ENCODE results near the gene TRAF6. TPM values are rescaled to one million over a fixed set of nuclear protein-coding genes. Genes with fewer than 3 reads are reported as not detected.

Gene TRAF6
- polyA plus RNA-seq, 1 donor (not counting 4 experiments of a cell fraction or from before 2014, with no cell fraction given), result 15.1 TPM

DNA sequence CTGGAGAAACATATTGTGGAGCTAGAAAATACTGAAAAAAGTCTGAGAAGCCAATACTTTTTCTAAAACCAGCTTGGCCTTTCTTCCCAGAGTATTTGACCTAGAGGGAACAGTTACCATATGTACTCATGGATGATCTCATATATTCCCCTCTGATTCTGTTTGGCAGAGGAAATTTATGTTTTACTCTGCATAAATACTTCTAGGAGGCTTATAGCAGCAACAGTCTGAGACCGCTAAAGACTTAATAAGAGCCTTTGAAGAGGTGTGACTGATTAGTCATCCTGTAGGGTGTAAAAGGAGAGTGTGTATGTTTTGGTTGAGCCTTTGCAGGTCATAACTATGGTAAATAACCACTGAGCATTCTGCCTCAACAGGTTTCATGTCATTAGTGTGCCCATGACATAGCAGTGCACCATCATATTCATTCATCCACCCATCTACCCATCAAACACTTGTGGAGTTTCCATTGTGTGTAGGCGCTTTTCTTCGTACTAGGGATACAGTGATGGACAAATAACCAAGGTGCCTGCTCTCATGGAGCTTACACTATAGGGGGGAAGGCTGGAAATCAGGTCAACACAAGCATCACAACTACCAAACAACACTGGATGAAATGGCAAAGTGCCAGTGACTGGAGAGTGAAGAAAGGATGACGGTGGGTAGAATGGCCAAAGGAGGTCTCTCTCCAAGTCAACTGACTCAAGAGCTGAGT lies 44.5 kb downstream of the TRAF6 start:
- H3K27ac ChIP-seq (ENCODE audit: control insufficient read depth, insufficient read depth, low read length), result no peak overlapping the region
- H3K4me1 ChIP-seq (ENCODE audit: control insufficient read depth, extremely low read depth, insufficient read depth, low read length), result peaks cover 8% of the 10 kb centered on the region
- no peak overlapping the region for H3K4me3 ChIP-seq (ENCODE audit: control insufficient read depth in 2 of 3, extremely low read depth in 1 of 3, insufficient read depth in 2 of 3, low read depth in 1 of 3, low read length in 3 of 3)
- H3K36me3 ChIP-seq (ENCODE audit: control insufficient read depth in 2 of 2, extremely low read depth in 1 of 2, insufficient read depth in 2 of 2, low read length in 2 of 2), result peaks cover 6 to 9% of the 10 kb centered on the region in 2 experiments
- no peak overlapping the region for H3K9ac ChIP-seq (ENCODE audit: control insufficient read depth, extremely low read depth, insufficient read depth, low read length)
- FAIRE-seq (peak; percentile 20), DNase-seq (ENCODE audit: low read depth, low spot score) (no peak)
- H3K79me2 ChIP-seq (ENCODE audit: control insufficient read depth, insufficient read depth, low read length), result no peaks in the 10 kb centered on the region
- H2AFZ ChIP-seq (ENCODE audit: control insufficient read depth, low read length), result no peak overlapping the region
- H4K20me1 ChIP-seq (ENCODE audit: control insufficient read depth, extremely low read depth, insufficient read depth, low read length), result no peaks in the 10 kb centered on the region
- H3K9me3 ChIP-seq (ENCODE audit: control insufficient read depth, low read depth, low read length), result no peaks in the 10 kb centered on the region
- H3K9me1 ChIP-seq (ENCODE audit: control insufficient read depth, extremely low read depth, insufficient read depth, low read length), result no peaks in the 10 kb centered on the region
- dilution Hi-C loops (cut with MboI; ENCODE audit: extremely low pct_ligation_motif_present, low sequenced_read_pairs), result no loop called here
- H3K4me2 ChIP-seq (ENCODE audit: control insufficient read depth, extremely low read depth, insufficient read depth, low read depth, low read length), result no peak overlapping the region
- no peak for TF ChIP-seq EZH2 (IDR thresholded peaks at IDR 0.05; ENCODE audit: low read length)
- TF ChIP-seq CTCF (optimal IDR thresholded peaks at IDR 0.05 in 1 of 3, IDR thresholded peaks at IDR 0.05 in 1 of 3, conservative IDR thresholded peaks at IDR 0.05 in 1 of 3; ENCODE audit: extremely low read depth in 1 of 3, insufficient read depth in 2 of 3, low read length in 3 of 3), result no peak
- no peaks in the 10 kb centered on the region for H3K27me3 ChIP-seq (ENCODE audit: control insufficient read depth, extremely low read depth, insufficient read depth, low read length)

- Histone ChIP-seq H3K36me3 (ENCODE audit: control insufficient read depth in 2 of 2, extremely low read depth in 1 of 2, insufficient read depth in 2 of 2, low read length in 2 of 2) (peaks cover 6 to 9% of the 10 kb centered on the region in 2 experiments), H4K20me1 (ENCODE audit: control insufficient read depth, extremely low read depth, insufficient read depth, low read length) (no peaks in the 10 kb centered on the region), H3K9ac (ENCODE audit: control insufficient read depth, extremely low read depth, insufficient read depth, low read length) (no peak overlapping the region), H3K27me3 (ENCODE audit: control insufficient read depth, extremely low read depth, insufficient read depth, low read length) (no peaks in the 10 kb centered on the region), H3K4me1 (ENCODE audit: control insufficient read depth, extremely low read depth, insufficient read depth, low read length) (peaks cover 8% of the 10 kb centered on the region), H3K27ac (ENCODE audit: control insufficient read depth, insufficient read depth, low read length) (no peak overlapping the region), H3K4me3 (ENCODE audit: control insufficient read depth in 2 of 3, extremely low read depth in 1 of 3, insufficient read depth in 2 of 3, low read depth in 1 of 3, low read length in 3 of 3) (no peak overlapping the region), H3K9me3 (ENCODE audit: control insufficient read depth, low read depth, low read length) (no peaks in the 10 kb centered on the region), H3K9me1 (ENCODE audit: control insufficient read depth, extremely low read depth, insufficient read depth, low read length) (no peaks in the 10 kb centered on the region), H3K4me2 (ENCODE audit: control insufficient read depth, extremely low read depth, insufficient read depth, low read depth, low read length) (no peak overlapping the region), H3K79me2 (ENCODE audit: control insufficient read depth, insufficient read depth, low read length) (no peaks in the 10 kb centered on the region), H2AFZ (ENCODE audit: control insufficient read depth, low read length) (no peak overlapping the region)
- TF ChIP-seq CTCF (optimal IDR thresholded peaks at IDR 0.05 in 1 of 3, IDR thresholded peaks at IDR 0.05 in 1 of 3, conservative IDR thresholded peaks at IDR 0.05 in 1 of 3; ENCODE audit: extremely low read depth in 1 of 3, insufficient read depth in 2 of 3, low read length in 3 of 3), result no peak
- TF ChIP-seq EZH2 (IDR thresholded peaks at IDR 0.05; ENCODE audit: low read length), result no peak
- DNase-seq (ENCODE audit: low read depth, low spot score) (no peak), FAIRE-seq (no peak)
- dilution Hi-C loops (cut with MboI; ENCODE audit: extremely low pct_ligation_motif_present, low sequenced_read_pairs), result no loop called here
Measured at GRCh38 chr11:36464720-36465119, 45.4 kb downstream of the TRAF6 start.

Data from keratinocyte (primary cell).